Measurements from ENCODE around the gene ELOB. TPM values are rescaled to one million over a fixed set of nuclear protein-coding genes. Genes with fewer than 3 reads are reported as not detected.

ELOB gene
- total and polyA plus RNA-seq, 4 donors, result 136 to 660 (median 517) TPM

DNA sequence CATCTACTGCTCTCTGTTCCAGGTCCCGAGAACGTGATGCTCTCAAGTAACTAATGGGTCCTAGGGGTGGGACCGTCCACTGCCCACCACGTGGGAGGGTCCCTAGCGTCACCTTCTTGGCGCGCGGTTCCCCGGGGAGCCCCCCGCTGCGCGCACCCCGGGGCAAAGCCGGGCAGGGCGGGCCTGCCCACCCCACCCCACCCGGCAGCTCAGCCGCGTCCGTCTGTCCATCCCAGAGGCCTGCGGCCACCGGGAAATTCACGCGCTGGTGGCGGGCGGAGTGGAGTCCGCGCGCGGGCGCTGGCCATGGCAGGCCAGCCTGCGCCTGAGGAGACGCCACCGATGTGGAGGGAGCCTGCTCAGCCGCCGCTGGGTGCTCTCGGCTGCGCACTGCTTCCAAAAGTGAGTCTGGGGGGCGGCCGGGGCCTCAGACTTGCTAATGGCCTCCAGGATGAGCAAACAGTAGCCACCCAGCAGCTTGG is 21.7 kb upstream of the ELOB start:
- Histone ChIP-seq H3K4me1 (ENCODE audit: control insufficient read depth, insufficient read depth, low read length) (no peaks in the 10 kb centered on the region), H3K9me3 (ENCODE audit: control insufficient read depth, insufficient read depth, low read length) (peaks cover 1% of the 10 kb centered on the region), H3K27ac (ENCODE audit: low read depth, low read length) (no peak overlapping the region), H3K4me3 (ENCODE audit: low read depth, low read length) (no peak overlapping the region), H3K36me3 (ENCODE audit: control insufficient read depth, insufficient read depth, low read length) (no peaks in the 10 kb centered on the region), H3K27me3 (ENCODE audit: control insufficient read depth, insufficient read depth, low read length) (no peaks in the 10 kb centered on the region)
- DNase-seq (ENCODE audit: low read depth in 4 of 6, low spot score in 6 of 6), result no peak
- WGBS (ENCODE audit: insufficient coverage), result 82% methylated on average over 37 of the region's 39 CpGs

DNA sequence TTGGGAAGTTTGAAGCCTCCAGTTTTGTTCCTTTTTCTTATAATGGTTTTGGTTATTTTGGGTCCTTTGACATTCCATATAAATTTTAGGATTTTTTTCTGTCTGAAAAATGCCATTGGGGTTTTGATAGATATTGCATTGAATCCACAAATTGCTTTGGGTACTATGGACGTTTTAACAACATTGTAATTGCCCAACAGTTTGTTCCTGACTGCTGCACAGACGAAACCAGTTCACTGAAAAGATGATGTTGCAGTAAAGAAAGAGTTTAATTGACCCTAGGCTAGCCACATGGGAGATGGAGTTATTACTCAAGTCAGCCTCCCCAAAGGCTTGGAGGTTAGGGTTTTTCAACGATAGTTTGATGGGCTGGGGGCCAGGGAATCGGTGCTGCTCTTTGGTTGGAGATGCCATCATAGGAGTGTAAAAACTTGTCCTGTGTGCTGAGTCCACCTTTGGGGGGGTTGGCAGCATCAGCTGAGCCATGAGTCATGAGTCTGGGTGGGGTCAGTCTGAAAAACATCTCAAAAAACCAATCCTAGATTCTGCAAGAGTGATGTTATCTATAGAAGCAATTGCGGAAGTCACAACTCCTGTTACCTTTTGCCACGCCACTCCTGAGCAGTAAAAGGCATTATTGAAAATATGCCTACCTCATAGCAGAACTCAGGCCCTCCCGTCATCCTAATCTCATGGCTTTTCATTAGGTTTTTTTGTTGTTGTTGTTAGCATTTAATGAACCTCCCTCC is 18.5 kb upstream of the ELOB start:
- Histone ChIP-seq H3K27me3 (ENCODE audit: control insufficient read depth, insufficient read depth, low read length) (peaks cover under 1% of the 10 kb centered on the region), H3K27ac (ENCODE audit: low read depth, low read length) (no peak overlapping the region), H3K4me1 (ENCODE audit: control insufficient read depth, insufficient read depth, low read length) (no peaks in the 10 kb centered on the region), H3K9me3 (ENCODE audit: control insufficient read depth, insufficient read depth, low read length) (no peaks in the 10 kb centered on the region), H3K36me3 (ENCODE audit: control insufficient read depth, insufficient read depth, low read length) (no peaks in the 10 kb centered on the region), H3K4me3 (ENCODE audit: low read depth, low read length) (no peak overlapping the region)
- WGBS (ENCODE audit: insufficient coverage), result 54% methylated on average over 3 of the region's 7 CpGs
- DNase-seq (ENCODE audit: low read depth in 4 of 6, low spot score in 6 of 6), result no peak

DNA sequence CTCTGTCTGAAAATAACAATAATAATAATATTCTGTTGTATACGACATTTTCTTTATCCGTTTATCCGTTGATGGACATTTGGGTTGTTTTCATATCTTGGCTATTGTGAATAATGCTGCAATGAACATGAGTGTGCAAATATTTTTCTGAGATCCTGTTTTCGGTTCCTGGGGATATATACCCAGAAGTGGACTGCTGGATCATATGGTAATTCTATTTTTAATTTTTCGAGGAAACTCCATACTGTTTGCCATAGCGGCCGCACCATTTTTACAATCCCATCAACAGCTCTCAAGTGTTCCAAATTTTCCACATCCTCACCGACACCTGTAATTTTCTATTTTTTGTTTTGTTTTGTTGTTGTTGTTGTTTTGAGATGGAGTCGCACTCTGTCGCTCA is 15.9 kb upstream of the ELOB start:
- no peak overlapping the region for H3K4me3 ChIP-seq (ENCODE audit: low read depth, low read length)
- no peaks in the 10 kb centered on the region for H3K9me3 ChIP-seq (ENCODE audit: control insufficient read depth, insufficient read depth, low read length)
- H3K27ac ChIP-seq (ENCODE audit: low read depth, low read length), result no peak overlapping the region
- DNase-seq (ENCODE audit: low read depth in 4 of 6, low spot score in 6 of 6), result no peak
- H3K27me3 ChIP-seq (ENCODE audit: control insufficient read depth, insufficient read depth, low read length), result peaks cover 5% of the 10 kb centered on the region
- no peaks in the 10 kb centered on the region for H3K36me3 ChIP-seq (ENCODE audit: control insufficient read depth, insufficient read depth, low read length)
- WGBS (ENCODE audit: insufficient coverage), result 90% methylated on average over 2 of the region's 10 CpGs
- peaks cover under 1% of the 10 kb centered on the region for H3K4me1 ChIP-seq (ENCODE audit: control insufficient read depth, insufficient read depth, low read length)

DNA sequence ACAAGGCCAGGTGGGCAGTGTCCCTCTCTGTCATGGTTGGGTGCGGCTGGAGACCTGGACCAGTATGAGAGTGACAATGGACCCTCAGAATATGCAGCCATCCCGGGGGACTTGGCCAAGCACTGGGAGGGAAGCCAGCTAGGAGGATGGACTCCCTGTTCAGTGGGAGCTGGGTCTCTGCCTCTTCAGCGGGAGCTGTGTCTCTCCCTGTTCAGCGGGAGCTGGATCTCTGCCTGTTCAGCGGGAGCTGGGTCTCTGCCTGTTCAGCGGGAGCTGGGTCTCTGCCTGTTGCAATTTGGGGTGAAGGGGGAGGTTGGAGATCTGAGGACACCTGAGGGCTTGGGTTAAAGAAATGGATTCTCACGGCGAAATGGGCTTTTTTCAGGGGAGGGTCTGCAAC is 14.1 kb upstream of the ELOB start:
- Histone ChIP-seq H3K9me3 (ENCODE audit: control insufficient read depth, insufficient read depth, low read length) (no peaks in the 10 kb centered on the region), H3K27me3 (ENCODE audit: control insufficient read depth, insufficient read depth, low read length) (peaks cover 13% of the 10 kb centered on the region), H3K27ac (ENCODE audit: low read depth, low read length) (no peak overlapping the region), H3K36me3 (ENCODE audit: control insufficient read depth, insufficient read depth, low read length) (no peaks in the 10 kb centered on the region), H3K4me1 (ENCODE audit: control insufficient read depth, insufficient read depth, low read length) (peaks cover 9% of the 10 kb centered on the region), H3K4me3 (ENCODE audit: low read depth, low read length) (no peak overlapping the region)
- DNase-seq (ENCODE audit: low read depth in 4 of 6, low spot score in 6 of 6), result no peak
- WGBS (ENCODE audit: insufficient coverage), result 62% methylated on average over 4 of the region's 8 CpGs

DNA sequence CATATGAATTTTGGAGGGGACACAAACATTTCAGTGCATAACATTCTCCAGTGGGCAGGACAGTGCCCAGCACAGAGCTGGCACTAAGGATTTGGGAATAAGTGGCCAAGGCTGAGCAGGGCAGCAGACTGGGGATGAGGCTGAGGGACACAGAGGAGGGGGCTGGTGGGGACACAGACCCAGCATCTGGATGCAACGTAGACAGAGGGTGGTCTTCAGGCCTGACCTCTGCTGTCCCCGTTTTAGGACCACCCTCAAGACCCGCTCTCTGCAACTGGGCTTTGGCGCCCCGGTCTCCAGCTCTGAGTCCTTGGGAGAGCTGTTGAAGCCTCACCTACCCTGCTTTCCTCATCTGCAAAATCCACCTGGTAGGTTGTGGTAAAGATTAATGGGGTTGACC is 13.6 kb upstream of the ELOB start:
- H3K27me3 ChIP-seq (ENCODE audit: control insufficient read depth, insufficient read depth, low read length), result peaks cover 18% of the 10 kb centered on the region
- DNase-seq (ENCODE audit: low read depth in 4 of 6, low spot score in 6 of 6), result no peak
- peaks cover 9% of the 10 kb centered on the region for H3K4me1 ChIP-seq (ENCODE audit: control insufficient read depth, insufficient read depth, low read length)
- H3K27ac ChIP-seq (ENCODE audit: low read depth, low read length), result no peak overlapping the region
- no peaks in the 10 kb centered on the region for H3K36me3 ChIP-seq (ENCODE audit: control insufficient read depth, insufficient read depth, low read length)
- no peak overlapping the region for H3K4me3 ChIP-seq (ENCODE audit: low read depth, low read length)
- H3K9me3 ChIP-seq (ENCODE audit: control insufficient read depth, insufficient read depth, low read length), result no peaks in the 10 kb centered on the region
- WGBS (ENCODE audit: insufficient coverage), result 91% methylated on average over 5 of the region's 5 CpGs

- peaks cover 36% of the 10 kb centered on the region for H3K27me3 ChIP-seq (ENCODE audit: control insufficient read depth, insufficient read depth, low read length)
- H3K36me3 ChIP-seq (ENCODE audit: control insufficient read depth, insufficient read depth, low read length), result no peaks in the 10 kb centered on the region
- 63% methylated on average over 7 of the region's 7 CpGs for WGBS (ENCODE audit: insufficient coverage)
- no peak overlapping the region for H3K27ac ChIP-seq (ENCODE audit: low read depth, low read length)
- no peaks in the 10 kb centered on the region for H3K9me3 ChIP-seq (ENCODE audit: control insufficient read depth, insufficient read depth, low read length)
- no peak overlapping the region for H3K4me3 ChIP-seq (ENCODE audit: low read depth, low read length)
- peaks cover 18% of the 10 kb centered on the region for H3K4me1 ChIP-seq (ENCODE audit: control insufficient read depth, insufficient read depth, low read length)
- DNase-seq (ENCODE audit: low read depth in 4 of 6, low spot score in 6 of 6), result no peak
These were observed 10.9 kb upstream of the ELOB start for GRCh38 chr16:2787961-2788360.

DNA sequence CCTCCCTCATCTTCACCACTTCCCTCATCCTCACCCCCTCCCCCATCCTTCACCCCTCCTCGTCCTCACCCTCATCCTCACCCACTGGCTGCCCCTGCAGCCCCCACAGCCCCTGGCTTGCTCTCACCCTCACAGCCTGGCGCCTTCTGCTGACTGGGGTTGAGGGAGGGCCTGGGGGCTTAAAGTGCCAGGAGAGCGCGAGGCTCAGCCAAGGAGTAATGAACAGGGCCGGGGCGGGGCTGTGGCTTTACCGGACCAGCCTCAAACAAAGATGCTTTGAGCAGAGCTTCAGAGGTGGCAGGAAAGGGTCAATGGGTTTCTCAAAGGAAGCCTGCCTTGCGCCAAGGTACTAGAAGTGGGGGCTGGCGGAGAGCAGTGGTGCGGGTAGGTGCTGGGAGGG is 10.3 kb upstream of the ELOB start, which contains the start of gene PRSS33:
Gene PRSS33 (minus strand): TSS at position 155 of the 400 bp plus-strand sequence. CDS start 1,013 bp downstream, outside the sequence.
- no peaks in the 10 kb centered on the region for H3K9me3 ChIP-seq (ENCODE audit: control insufficient read depth, insufficient read depth, low read length)
- no peaks in the 10 kb centered on the region for H3K36me3 ChIP-seq (ENCODE audit: control insufficient read depth, insufficient read depth, low read length)
- WGBS (ENCODE audit: insufficient coverage), result 23% methylated on average over 8 of the region's 10 CpGs
- peaks cover 37% of the 10 kb centered on the region for H3K27me3 ChIP-seq (ENCODE audit: control insufficient read depth, insufficient read depth, low read length)
- DNase-seq (ENCODE audit: low read depth in 4 of 6, low spot score in 6 of 6), result no peak
- peaks cover 18% of the 10 kb centered on the region for H3K4me1 ChIP-seq (ENCODE audit: control insufficient read depth, insufficient read depth, low read length)
- no peak within 1 kb of the TSS for H3K4me3 ChIP-seq (ENCODE audit: low read depth, low read length)
- H3K27ac ChIP-seq (ENCODE audit: low read depth, low read length), result no peak within 1 kb of the TSS

GRCh38 chr16:2786826-2787151 is 9.7 kb upstream of the ELOB start:
- Histone ChIP-seq H3K36me3 (ENCODE audit: control insufficient read depth, insufficient read depth, low read length) (no peaks in the 10 kb centered on the region), H3K4me1 (ENCODE audit: control insufficient read depth, insufficient read depth, low read length) (peaks cover 18% of the 10 kb centered on the region), H3K27me3 (ENCODE audit: control insufficient read depth, insufficient read depth, low read length) (peaks cover 37% of the 10 kb centered on the region), H3K9me3 (ENCODE audit: control insufficient read depth, insufficient read depth, low read length) (no peaks in the 10 kb centered on the region), H3K4me3 (ENCODE audit: low read depth, low read length) (no peak overlapping the region), H3K27ac (ENCODE audit: low read depth, low read length) (no peak overlapping the region)
- 32% methylated on average over 2 of the region's 3 CpGs for WGBS (ENCODE audit: insufficient coverage)
- no peak for DNase-seq (ENCODE audit: low read depth in 4 of 6, low spot score in 6 of 6)

GRCh38 chr16:2786061-2786825 is 9.2 kb upstream of the ELOB start:
- H3K36me3 ChIP-seq (ENCODE audit: control insufficient read depth, insufficient read depth, low read length), result no peaks in the 10 kb centered on the region
- no peaks in the 10 kb centered on the region for H3K9me3 ChIP-seq (ENCODE audit: control insufficient read depth, insufficient read depth, low read length)
- H3K27ac ChIP-seq (ENCODE audit: low read depth, low read length), result no peak overlapping the region
- peaks cover 37% of the 10 kb centered on the region for H3K27me3 ChIP-seq (ENCODE audit: control insufficient read depth, insufficient read depth, low read length)
- 78% methylated on average over 12 of the region's 15 CpGs for whole genome bisulfite sequencing (ENCODE audit: insufficient coverage)
- DNase-seq (ENCODE audit: low read depth in 4 of 6, low spot score in 6 of 6), result no peak
- H3K4me3 ChIP-seq (ENCODE audit: low read depth, low read length), result no peak overlapping the region
- H3K4me1 ChIP-seq (ENCODE audit: control insufficient read depth, insufficient read depth, low read length), result peaks cover 18% of the 10 kb centered on the region
